HUES6 (cell line): ENCODE measurements around the gene SKIL.

Source experiments
- H3K27ac ChIP-seq: 2 replicates; pipeline ENCODE4 v1.7.0; 2013; ENCODE audit warnings: low read depth, mild to moderate bottlenecking, low read length, inconsistent platforms
- H3K27me3 ChIP-seq: 2 replicates; pipeline ENCODE4 v1.6.1; 2013; ENCODE audit warnings: low read length; ENCODE audit not compliant: control insufficient read depth, insufficient read depth
- H3K36me3 ChIP-seq: 2 replicates; pipeline ENCODE4 v1.6.1; 2013; ENCODE audit warnings: low read length; ENCODE audit not compliant: control insufficient read depth, insufficient read depth
- H3K4me1 ChIP-seq: 2 replicates; pipeline ENCODE4 v1.6.1; 2013; ENCODE audit warnings: low read length; ENCODE audit not compliant: control insufficient read depth, insufficient read depth
- H3K4me3 ChIP-seq: 2 replicates; pipeline ENCODE4 v1.5.1; 2013; ENCODE audit warnings: low read depth, low read length
- H3K9ac ChIP-seq: one replicate; pipeline ENCODE4 v1.6.1; 2013; ENCODE audit warnings: mild to moderate bottlenecking, low read length
- H3K9me3 ChIP-seq: 2 replicates; pipeline ENCODE4 v1.6.1; 2013; ENCODE audit warnings: low read depth, low read length; ENCODE audit not compliant: control insufficient read depth, insufficient read depth

Gene SKIL

DNA sequence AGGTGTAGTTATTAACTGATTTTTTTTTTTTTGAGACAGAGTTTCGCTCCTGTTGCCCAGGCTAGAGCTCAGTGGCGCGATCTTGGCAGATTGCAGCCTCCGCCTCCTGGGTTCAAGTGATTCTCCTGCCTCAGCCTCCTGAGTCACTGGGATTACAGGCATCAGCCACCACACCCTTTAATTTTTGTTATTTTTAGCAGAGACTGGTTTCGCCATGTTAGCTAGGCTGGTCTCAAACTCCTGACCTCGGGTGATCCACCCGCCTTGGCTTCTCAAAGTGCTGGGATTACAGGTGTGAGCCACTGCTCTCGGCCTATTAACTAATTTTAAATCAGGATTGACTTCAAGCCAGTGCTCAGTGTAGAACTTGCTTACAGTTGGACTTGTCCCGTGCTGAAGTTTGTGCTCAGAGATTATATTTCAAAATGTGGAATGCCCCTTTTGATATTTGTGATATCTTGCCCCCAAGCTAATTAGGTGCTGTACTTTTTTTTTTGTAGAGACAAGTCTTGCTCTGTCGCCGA, 6.0 kb downstream of the SKIL start:
- Histone ChIP-seq H3K4me1 (peaks cover 11% of the 10 kb centered on the region), H3K4me3 (peak overlapping the region; percentile 73), H3K27me3 (no peaks in the 10 kb centered on the region), H3K27ac (no peak overlapping the region), H3K36me3 (peaks cover 88% of the 10 kb centered on the region), H3K9ac (no peak overlapping the region), H3K9me3 (no peaks in the 10 kb centered on the region)

DNA sequence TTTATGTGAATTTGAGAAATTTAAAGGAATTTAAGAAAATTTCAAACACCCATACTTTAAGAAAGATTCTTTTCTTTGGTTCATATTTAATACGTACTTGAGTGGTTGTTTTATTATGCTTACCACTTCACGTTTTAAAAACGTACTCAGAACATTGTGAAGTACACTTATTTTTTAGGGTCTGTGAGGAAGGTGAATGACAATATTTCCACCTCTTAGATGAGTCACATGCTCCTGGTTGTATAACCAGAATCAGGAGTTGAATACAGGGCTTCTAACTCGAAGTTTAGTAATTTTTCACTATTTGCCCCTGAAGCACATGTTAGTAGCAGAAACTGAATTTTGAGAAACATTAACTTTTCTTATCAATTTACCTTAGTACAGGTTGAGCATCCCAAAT, 7.5 kb downstream of the SKIL start:
- Histone ChIP-seq H3K36me3 (peaks cover 93% of the 10 kb centered on the region), H3K4me3 (peak overlapping the region; percentile 73), H3K9ac (no peak overlapping the region), H3K9me3 (no peaks in the 10 kb centered on the region), H3K27ac (no peak overlapping the region), H3K4me1 (peaks cover 11% of the 10 kb centered on the region), H3K27me3 (no peaks in the 10 kb centered on the region)

- Histone ChIP-seq H3K9me3 (no peaks in the 10 kb centered on the region), H3K4me1 (peaks cover 5% of the 10 kb centered on the region; the same call in 1 of the 2 replicates), H3K9ac (no peak overlapping the region), H3K27ac (no peak overlapping the region), H3K36me3 (peaks cover 84% of the 10 kb centered on the region), H3K27me3 (no peaks in the 10 kb centered on the region), H3K4me3 (no peak overlapping the region)
Measured at GRCh38 chr3:170367797-170368196, 10.3 kb downstream of the SKIL start.

GRCh38 chr3:170368921-170369320, 11.4 kb downstream of the SKIL start:
- Histone ChIP-seq H3K27me3 (no peaks in the 10 kb centered on the region), H3K27ac (no peak overlapping the region), H3K36me3 (peaks cover 77% of the 10 kb centered on the region), H3K4me3 (0 out of 2 replicates have a peak overlapping the region, but pooled peaks have one; percentile 23), H3K9me3 (no peaks in the 10 kb centered on the region), H3K9ac (no peak overlapping the region), H3K4me1 (peaks cover 5% of the 10 kb centered on the region; the same call in 1 of the 2 replicates)

GRCh38 chr3:170372190-170372879, 14.8 kb downstream of the SKIL start:
- Histone ChIP-seq H3K4me1 (peaks cover 5% of the 10 kb centered on the region; the same call in 1 of the 2 replicates), H3K36me3 (peaks cover 62% of the 10 kb centered on the region), H3K27ac (no peak overlapping the region), H3K4me3 (no peak overlapping the region), H3K9ac (no peak overlapping the region), H3K27me3 (no peaks in the 10 kb centered on the region), H3K9me3 (no peaks in the 10 kb centered on the region)

DNA sequence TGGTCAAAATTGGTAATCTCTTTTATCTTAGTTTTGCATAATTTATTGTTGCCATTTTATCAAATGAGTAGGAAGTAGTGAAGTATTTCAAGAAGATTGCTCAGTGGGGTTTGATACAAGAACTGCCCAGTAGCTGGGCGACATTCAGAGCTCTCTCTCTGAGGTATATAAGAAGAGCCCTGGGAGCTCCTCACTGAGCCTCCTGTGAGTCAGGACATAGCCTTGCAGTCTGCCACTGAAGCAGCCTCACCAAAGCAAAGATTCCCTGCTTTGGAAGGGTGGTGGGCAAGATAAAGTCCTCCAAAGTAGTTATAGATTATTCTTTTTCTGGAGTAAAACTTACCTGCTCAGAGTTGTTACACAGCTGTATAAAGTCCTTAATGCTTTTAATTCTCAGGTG, 26.1 kb downstream of the SKIL start:
- Histone ChIP-seq H3K4me1 (no peaks in the 10 kb centered on the region), H3K4me3 (no peak overlapping the region), H3K9ac (no peak overlapping the region), H3K27ac (no peak overlapping the region), H3K9me3 (no peaks in the 10 kb centered on the region), H3K36me3 (peaks cover 88% of the 10 kb centered on the region), H3K27me3 (no peaks in the 10 kb centered on the region)

- no peak overlapping the region for H3K27ac ChIP-seq
Measured at GRCh38 chr3:170386468-170386867, 29.0 kb downstream of the SKIL start.

GRCh38 chr3:170387950-170388349, 30.4 kb downstream of the SKIL start:
- Histone ChIP-seq H3K9ac (no peak overlapping the region), H3K36me3 (peaks cover 92% of the 10 kb centered on the region), H3K4me1 (no peaks in the 10 kb centered on the region; the same call in 1 of the 2 replicates), H3K4me3 (no peak overlapping the region), H3K27ac (no peak overlapping the region), H3K27me3 (no peaks in the 10 kb centered on the region), H3K9me3 (no peaks in the 10 kb centered on the region)

More at GRCh38 chr3:170386468-170386867, 29.0 kb downstream of the SKIL start:
- Histone ChIP-seq H3K36me3 (peaks cover 87% of the 10 kb centered on the region), H3K27me3 (no peaks in the 10 kb centered on the region), H3K9me3 (no peaks in the 10 kb centered on the region), H3K9ac (no peak overlapping the region), H3K4me1 (no peaks in the 10 kb centered on the region; the same call in 1 of the 2 replicates), H3K4me3 (no peak overlapping the region)

GRCh38 chr3:170391108-170391507, 33.6 kb downstream of the SKIL start:
- no peaks in the 10 kb centered on the region; the same call in 1 of the 2 replicates for H3K4me1 ChIP-seq
- H3K4me3 ChIP-seq = no peak overlapping the region
- H3K27ac ChIP-seq = no peak overlapping the region
- no peaks in the 10 kb centered on the region for H3K9me3 ChIP-seq
- H3K36me3 ChIP-seq = peaks cover 81% of the 10 kb centered on the region
- no peaks in the 10 kb centered on the region for H3K27me3 ChIP-seq
- H3K9ac ChIP-seq = no peak overlapping the region

DNA sequence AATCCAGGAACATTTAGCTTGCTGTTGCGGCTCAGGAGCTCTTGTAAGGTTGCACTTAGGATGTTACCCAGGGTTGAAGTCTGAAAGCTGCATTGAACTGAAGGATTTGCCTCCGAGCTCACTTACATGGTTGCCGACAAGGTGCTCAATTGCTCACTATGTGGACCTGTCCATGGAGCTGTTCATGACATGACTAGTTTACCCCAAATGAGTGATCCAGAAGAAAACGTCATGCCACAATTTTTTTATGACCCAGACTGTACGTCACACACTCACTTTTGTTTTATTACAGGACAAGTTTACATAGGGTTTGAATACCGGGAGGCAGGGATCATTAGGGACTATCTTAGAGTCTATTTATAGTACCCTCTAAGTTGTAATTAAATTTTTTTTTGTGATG, 40.2 kb downstream of the SKIL start:
- Histone ChIP-seq H3K9me3 (no peaks in the 10 kb centered on the region), H3K27me3 (no peaks in the 10 kb centered on the region), H3K36me3 (peaks cover 31% of the 10 kb centered on the region), H3K27ac (no peak overlapping the region), H3K9ac (no peak overlapping the region), H3K4me1 (no peaks in the 10 kb centered on the region), H3K4me3 (no peak overlapping the region)

GRCh38 chr3:170405101-170405500, 47.6 kb downstream of the SKIL start:
- Histone ChIP-seq H3K36me3 (no peaks in the 10 kb centered on the region), H3K4me3 (no peak overlapping the region), H3K9me3 (no peaks in the 10 kb centered on the region), H3K27ac (no peak overlapping the region), H3K4me1 (no peaks in the 10 kb centered on the region), H3K9ac (no peak overlapping the region), H3K27me3 (no peaks in the 10 kb centered on the region)
